Endometrium (tissue), 2 donors: ENCODE data around the gene NT5DC2.

ENCODE experiments used
- FAIRE-seq: peaks from 2 replicates; lab custom pipeline; 2012; peaks lifted over from hg19 to GRCh38; lab: Jason Lieb, UNC
- donor health status: control.
- donor health status: control.

The NT5DC2 gene

DNA sequence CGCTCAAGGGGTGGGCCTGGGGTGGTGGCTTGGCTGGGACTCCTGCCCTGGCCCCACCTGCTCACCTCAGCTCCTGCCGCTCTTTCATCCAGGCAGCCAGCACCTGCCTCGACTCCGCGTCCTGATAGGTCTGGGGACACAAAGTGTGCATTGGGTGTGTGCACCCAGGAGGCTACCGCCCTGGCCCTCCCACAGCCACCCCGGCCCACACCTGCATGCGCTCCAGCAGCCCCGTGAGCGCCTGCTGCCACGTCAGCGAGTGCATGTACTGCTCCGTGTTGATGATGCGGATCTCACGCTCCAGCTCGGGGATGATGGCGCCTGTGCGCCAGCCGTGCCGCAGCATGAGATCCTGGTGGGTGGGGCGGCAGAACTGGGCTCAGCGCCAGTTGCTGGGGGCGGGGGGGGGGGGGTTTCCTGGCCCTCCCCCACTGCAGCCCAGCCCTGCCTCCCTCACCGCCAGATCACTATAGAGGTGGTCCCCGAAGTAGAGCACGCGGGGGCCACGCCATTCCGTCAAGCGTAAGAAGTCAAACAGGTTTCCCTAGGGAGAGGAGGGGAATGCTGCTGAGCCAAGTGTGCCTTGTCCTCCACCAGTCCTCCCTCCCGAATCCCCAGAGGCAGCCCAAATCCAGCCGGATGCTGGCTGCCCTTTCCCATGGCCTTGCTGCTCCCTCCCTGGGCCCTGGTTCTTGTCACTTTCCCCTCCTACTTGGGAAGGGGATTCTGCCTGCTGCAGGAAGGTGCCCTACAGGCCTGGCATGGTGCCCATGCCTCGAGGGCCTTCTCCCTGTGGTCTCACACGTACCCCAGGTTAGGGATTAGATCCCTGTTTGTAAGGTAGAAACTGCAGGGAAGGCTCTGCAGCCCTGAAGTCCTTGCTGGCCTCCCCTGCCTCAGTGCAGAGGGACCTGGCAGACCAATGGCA lies 8.6 kb downstream of the NT5DC2 start:
- no peak for FAIRE-seq

- no peak for FAIRE-seq
These were observed 9.4 kb downstream of the NT5DC2 start for GRCh38 chr3:52524258-52524751.

GRCh38 chr3:52523386-52524257 lies 10.0 kb downstream of the NT5DC2 start:
- FAIRE-seq, result no peak

- FAIRE-seq, result no peak
These were observed 10.9 kb downstream of the NT5DC2 start for GRCh38 chr3:52522651-52523251.

DNA sequence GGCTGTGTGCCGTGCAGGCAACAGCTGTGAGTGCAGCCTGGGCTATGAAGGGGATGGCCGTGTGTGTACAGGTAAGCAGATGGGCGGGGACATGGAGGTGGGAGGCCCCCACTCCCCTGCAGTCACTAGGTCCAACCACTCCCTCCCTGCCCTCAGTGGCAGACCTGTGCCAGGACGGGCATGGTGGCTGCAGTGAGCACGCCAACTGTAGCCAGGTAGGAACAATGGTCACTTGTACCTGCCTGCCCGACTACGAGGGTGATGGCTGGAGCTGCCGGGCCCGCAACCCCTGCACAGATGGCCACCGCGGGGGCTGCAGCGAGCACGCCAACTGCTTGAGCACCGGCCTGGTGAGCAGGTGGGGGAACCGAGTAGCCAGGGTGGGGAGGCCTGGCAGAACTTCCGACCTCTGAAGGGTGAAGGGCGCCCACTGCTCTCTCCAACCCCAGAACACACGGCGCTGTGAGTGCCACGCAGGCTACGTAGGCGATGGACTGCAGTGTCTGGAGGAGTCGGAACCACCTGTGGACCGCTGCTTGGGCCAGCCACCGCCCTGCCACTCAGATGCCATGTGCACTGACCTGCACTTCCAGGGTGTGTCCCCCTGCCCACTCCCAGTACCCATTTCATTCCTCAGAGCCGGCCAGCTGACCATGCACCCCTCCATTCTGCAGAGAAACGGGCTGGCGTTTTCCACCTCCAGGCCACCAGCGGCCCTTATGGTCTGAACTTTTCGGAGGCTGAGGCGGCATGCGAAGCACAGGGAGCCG lies 11.6 kb downstream of the NT5DC2 start:
- no peak for FAIRE-seq

GRCh38 chr3:52521488-52521824 lies 12.2 kb downstream of the NT5DC2 start:
- FAIRE-seq, result no peak

GRCh38 chr3:52520716-52521487 lies 12.8 kb downstream of the NT5DC2 start:
- no peak for FAIRE-seq

- no peak for FAIRE-seq
These were observed 13.5 kb downstream of the NT5DC2 start for GRCh38 chr3:52520141-52520667.

GRCh38 chr3:52519445-52520140 lies 14.1 kb downstream of the NT5DC2 start:
- no peak for FAIRE-seq

DNA sequence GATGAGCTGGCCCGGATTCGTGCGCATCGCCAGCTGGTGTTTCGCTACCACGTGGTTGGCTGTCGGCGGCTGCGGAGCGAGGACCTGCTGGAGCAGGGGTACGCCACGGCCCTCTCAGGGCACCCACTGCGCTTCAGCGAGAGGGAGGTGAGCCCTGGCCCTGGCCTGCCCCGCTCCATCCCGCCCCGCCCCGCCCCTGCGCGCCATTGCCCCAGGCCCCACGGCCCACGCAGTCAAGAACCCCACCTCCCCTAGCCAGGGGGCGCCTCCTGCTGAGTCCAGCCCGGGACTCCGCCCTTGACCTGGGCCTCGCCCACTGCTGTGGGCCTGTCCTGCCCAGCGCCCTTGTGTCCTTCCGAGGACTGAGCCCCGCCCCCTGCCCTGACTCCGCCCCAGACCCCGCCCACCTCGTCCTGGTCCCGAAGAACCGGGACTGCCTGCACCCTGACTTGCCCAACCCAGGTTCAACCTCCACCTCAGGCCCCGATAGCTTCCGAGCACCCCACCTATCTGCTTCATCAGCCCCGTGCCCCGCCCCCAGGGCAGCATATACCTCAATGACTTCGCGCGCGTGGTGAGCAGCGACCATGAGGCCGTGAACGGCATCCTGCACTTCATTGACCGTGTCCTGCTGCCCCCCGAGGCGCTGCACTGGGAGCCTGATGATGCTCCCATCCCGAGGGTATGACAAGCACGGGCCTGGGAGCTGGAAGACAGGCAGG lies 14.8 kb downstream of the NT5DC2 start:
- no peak for FAIRE-seq

- FAIRE-seq, result no peak
These were observed 15.6 kb downstream of the NT5DC2 start for GRCh38 chr3:52517796-52518722.

DNA sequence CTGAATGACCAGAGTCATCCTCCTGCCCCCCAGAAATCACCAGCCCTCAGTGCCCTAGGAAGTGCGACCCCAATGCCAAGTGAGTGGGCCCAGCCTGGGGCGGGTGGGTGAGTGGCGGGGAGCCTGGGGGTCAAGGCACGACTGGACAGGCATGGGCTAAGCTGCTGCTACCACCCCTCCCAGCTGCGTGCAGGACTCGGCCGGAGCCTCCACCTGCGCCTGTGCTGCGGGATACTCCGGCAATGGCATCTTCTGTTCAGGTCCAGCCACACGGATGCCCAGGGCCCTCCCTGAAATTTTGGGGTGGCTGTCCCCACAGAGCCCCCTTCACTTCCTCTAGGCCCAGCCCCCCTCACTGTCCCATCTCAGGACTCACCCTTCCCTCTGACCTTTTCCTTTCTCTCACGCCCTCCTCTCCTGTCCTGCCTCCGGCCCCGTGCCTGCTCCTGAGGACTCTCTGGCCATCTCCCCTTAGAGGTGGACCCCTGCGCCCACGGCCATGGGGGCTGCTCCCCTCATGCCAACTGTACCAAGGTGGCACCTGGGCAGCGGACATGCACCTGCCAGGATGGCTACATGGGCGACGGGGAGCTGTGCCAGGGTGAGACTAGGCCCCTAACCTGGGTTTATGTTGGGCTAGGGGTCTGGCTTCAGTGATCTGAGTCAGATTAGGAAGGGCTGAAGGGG lies 17.0 kb downstream of the NT5DC2 start:
- no peak for FAIRE-seq

DNA sequence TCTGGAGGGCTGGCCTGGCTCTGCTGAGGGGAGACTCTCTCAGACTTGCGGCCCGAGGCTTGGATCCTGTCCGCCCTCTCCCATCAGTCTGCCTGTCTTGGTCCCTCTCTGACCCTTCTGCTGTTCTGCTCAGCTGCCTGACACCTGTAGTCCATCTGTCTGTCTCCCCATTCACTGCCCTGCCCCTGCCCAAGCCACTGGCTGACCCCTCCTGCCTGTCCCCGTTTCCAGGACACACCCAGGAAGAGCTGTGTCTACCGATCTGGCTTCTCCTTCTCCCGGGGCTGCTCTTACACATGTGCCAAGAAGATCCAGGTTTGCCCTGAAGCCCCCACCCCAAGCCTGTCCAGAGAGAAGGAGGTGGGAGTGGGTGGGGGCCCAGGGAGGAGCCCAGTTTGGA lies 18.5 kb downstream of the NT5DC2 start:
- no peak for FAIRE-seq

- FAIRE-seq, result no peak
These were observed 19.1 kb downstream of the NT5DC2 start for GRCh38 chr3:52514576-52514975.

- no peak for FAIRE-seq
These were observed 20.4 kb downstream of the NT5DC2 start for GRCh38 chr3:52513281-52513680.

DNA sequence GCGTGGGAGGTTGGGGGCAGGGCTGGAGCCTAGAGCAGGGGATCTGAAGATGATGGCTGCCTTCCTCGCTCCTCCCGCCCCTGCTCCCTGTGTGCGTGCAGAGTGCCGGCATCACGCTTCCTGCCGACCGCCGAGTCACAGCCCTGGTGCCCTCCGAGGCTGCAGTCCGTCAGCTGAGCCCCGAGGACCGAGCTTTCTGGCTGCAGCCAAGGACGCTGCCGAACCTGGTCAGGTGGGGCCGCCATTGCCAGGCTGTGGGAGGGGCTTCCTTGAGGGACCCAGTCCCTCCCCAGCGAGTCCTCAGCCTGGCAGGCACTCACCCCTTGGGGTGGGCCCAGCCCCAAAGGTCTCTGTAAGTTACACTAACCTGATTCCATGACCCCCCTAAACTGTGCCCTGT lies 20.9 kb downstream of the NT5DC2 start:
- FAIRE-seq, result no peak

GRCh38 chr3:52512105-52512504 lies 21.6 kb downstream of the NT5DC2 start:
- FAIRE-seq, result no peak

DNA sequence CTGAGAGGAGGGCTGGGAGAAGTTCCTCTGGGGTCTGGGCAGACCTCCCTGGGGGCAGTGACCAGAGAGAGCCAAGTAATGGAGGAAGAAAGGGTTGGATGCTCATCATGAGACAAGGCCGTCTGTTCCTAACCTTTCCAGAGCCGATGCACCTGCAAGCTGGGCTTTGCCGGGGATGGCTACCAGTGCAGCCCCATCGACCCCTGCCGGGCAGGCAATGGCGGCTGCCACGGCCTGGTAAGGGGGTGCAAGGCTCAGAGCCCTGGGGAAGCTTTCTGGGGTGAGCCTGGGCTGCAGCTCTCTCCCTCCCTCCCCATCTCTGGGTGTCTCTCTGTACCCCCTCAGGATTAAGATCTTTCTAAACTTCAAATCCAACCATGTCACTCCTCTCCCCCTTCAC lies 22.1 kb downstream of the NT5DC2 start:
- FAIRE-seq, result no peak
